Omental fat pad (tissue), 4 donors: Measurements from ENCODE around the gene ATRNL1. TPM values are rescaled to one million over a fixed set of nuclear protein-coding genes. Genes with fewer than 3 reads are reported as not detected.
"Not testable (repeated sequence)": the region's sequence is repeated elsewhere in the genome, so short reads cannot be mapped to it uniquely, and the experiment has no call there.

Experiments used
- ATAC-seq: fragments of 150-250 bp; one replicate; pipeline ENCODE4 v1.9.1; 2016; ENCODE audit warnings: mild to moderate bottlenecking, moderate library complexity; ENCODE audit not compliant: low FRiP score
- DNase-seq: peaks from one replicate; pipeline ENCODE4 v3.0.0-alpha.2; 2019; ENCODE audit warnings: low spot score
- total RNA-seq, 4 donors: library from RNA; depleted of rRNA; stranded (reverse); fragments of >200 nt; gene quantifications; one replicate each; pipeline ENCODE4 v1.1.0, GENCODE V29; 2016
- TF ChIP-seq, protein P1 (sequence below), 3 donors: fragments of 450-650 bp; IDR thresholded peaks; one replicate each; pipeline ENCODE4 v1.5.1; 2016 to 2017; ENCODE audit warnings: antibody characterized with exemption in 3 of 3, mild to moderate bottlenecking in 3 of 3, moderate library complexity in 2 of 3

The ATRNL1 gene
- total RNA-seq, 4 donors from 2014 or later = 2.5 to 19.0 (median 4.6) TPM

DNA sequence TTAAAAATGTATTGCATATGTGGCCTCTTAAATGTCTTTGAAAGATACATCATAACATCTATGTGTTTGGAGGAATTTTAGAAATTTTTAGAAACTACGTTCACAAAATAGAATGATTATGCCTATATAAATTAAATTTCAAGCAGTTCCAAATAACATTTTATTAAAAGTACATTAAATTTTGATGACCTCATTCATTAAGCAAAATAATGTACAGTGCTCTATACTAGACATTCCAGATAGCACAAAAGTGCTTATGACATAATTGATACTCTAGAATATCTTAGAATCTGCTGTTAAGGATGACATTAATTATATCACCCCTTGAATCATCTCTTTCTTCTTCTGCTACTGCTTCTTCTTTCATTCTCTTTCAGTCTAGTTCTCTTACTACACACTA lies 650.9 kb downstream of the ATRNL1 start:
- TF ChIP-seq, protein P1, sequence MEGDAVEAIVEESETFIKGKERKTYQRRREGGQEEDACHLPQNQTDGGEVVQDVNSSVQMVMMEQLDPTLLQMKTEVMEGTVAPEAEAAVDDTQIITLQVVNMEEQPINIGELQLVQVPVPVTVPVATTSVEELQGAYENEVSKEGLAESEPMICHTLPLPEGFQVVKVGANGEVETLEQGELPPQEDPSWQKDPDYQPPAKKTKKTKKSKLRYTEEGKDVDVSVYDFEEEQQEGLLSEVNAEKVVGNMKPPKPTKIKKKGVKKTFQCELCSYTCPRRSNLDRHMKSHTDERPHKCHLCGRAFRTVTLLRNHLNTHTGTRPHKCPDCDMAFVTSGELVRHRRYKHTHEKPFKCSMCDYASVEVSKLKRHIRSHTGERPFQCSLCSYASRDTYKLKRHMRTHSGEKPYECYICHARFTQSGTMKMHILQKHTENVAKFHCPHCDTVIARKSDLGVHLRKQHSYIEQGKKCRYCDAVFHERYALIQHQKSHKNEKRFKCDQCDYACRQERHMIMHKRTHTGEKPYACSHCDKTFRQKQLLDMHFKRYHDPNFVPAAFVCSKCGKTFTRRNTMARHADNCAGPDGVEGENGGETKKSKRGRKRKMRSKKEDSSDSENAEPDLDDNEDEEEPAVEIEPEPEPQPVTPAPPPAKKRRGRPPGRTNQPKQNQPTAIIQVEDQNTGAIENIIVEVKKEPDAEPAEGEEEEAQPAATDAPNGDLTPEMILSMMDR (IDR thresholded peaks at IDR 0.05) = no peak
- DNase-seq (no peak), ATAC-seq (no peak)

DNA sequence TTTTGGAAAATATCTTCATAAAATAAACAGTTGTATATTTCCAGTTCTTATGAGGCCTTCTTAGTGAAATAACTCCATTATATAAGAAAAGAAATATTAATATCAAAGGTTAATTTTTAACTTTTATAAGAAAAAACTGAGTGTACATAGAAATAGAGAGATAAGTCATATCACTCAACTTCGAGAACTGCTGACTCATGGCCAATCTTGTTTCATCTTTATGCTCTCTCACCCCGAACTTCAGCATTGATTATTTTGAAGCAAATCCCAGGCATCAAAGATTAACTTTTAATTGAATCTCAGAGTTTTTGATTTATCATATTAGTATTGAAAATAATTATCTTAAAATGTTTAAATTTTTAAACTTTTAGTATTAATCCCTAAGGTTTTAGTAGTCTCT lies 652.8 kb downstream of the ATRNL1 start:
- no peak for DNase-seq
- ATAC-seq = no peak
- TF ChIP-seq, protein P1 (IDR thresholded peaks at IDR 0.05) = no peak

DNA sequence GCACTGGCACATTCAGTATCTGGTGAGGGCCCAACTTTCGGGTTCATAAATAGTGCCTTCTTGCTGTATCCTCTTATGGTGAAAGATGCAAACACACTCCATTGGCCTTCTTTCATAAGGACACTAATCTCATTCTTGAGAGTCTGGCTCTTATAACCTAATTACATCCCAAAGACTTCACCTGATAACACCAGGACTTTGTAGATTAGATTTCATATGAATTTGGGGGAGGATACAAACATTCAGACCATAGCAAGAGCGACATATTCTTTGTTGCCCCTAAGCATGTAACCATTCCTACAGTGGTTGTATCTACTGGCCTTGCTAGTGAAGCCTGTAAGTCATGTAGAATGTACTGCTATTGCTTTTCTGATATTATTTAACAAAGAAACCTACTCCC lies 654.6 kb downstream of the ATRNL1 start:
- TF ChIP-seq, protein P1 (IDR thresholded peaks at IDR 0.05) = no peak
- DNase-seq (no peak), ATAC-seq (no peak)

DNA sequence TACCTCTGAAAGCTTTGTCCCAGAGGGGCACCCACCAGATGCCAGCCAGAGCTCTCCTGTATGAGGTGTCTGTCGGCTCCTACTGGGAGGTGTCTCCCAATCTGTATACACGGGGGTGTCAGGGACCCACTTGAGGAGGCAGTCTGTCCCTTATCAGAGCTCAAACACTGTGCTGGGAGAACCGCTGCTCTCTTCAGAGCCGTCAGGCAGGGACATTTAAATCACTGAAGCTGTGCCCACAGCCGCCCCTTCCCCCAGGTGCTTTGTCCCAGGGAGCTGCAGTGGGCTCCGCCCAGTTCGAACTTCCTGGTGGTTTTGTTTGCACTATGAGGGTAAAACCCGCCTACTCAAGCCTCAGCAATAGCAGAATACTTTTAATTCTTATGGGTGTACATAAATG lies 665.3 kb downstream of the ATRNL1 start:
- ATAC-seq, DNase-seq: not testable (repeated sequence)

DNA sequence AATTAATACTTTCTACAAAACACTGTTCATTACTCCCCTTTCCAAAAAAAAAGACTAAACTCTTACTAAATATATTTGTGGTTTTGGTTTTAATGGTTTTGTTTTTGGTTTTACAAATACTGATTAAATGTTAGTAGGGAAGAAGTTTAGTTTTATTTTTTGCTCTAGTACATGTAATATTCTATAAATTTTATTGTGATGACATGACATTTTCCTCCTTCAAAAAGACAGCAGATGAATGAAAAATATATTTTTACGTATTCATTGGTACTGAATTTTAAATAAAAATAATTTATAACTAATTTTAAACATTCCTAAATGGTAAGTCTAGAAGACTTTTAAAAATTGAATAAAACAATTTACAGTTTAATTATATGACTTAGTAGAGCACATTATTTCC lies 667.0 kb downstream of the ATRNL1 start:
- DNase-seq = no peak
- TF ChIP-seq, protein P1 (IDR thresholded peaks at IDR 0.05) = no peak
- no peak for ATAC-seq

DNA sequence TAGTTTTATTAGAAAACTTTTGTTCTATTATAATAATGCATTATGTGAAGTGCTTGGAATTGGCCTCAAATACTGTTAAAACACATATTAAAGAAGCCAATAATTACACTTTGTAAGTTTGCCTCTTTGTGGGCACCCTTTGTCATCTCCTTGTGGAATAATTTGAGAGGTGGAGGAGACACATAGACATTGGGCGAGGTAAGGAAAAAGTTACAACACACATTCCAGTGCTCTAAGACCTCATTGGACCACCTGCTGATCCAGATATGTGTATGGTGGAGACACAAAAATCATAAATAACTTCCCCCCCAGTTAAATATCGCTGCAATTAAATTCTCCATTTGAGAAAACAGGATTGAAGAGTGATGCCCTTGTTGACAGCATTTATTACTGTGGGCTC lies 668.0 kb downstream of the ATRNL1 start:
- DNase-seq = no peak
- TF ChIP-seq, protein P1 (IDR thresholded peaks at IDR 0.05) = no peak
- no peak for ATAC-seq

DNA sequence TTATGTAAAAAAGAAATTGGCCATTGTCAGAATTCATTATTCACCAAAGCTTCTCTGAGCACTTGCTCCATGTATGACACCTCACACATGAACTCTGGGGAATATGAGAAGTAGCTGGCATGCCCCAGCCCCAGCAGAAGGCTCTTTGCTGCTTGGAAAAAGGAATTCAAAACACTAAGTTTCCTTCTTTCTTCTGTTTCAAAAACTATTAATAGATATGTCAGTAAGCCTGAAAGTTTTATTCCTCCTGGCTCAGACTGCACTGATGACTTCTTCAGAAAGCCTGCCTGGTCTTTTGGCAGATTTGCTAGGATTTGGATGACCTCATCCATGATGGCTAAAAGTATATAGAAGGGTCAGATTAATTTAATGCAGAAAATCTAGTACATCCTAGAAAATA lies 668.9 kb downstream of the ATRNL1 start:
- TF ChIP-seq, protein P1 (IDR thresholded peaks at IDR 0.05) = no peak
- DNase-seq (no peak), ATAC-seq (no peak)

DNA sequence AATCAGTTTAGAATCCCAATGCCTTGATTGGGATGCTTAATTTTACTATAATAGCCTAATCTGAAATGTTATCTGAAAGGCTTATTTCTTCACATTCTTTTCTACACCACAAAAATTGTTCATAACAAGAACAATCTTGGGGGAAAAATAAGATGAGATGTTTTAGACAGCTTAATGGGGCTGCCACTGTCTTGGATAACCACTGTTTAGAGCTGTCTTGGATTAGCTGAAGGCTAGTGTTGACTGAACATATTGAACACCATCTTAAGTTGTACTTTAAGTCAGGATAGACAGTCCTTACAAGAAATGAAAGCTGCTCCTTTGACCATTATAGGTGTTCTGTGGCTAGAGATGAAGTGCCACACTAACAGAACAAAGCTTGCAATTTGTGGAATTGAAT lies 678.6 kb downstream of the ATRNL1 start:
- no peak for DNase-seq
- TF ChIP-seq, protein P1 (IDR thresholded peaks at IDR 0.05) = no peak
- no peak for ATAC-seq
